Stimulated activated CD8-positive, alpha-beta memory T cell treated with anti-CD3 and anti-CD28 coated beads, Interleukin-7, amount 100 ng/mL, for 24 hours (primary cell): ENCODE data around the gene IBA57.

Source experiments
- DNase-seq: peaks from one replicate; pipeline ENCODE4 v3.0.0-alpha.2; 2020; ENCODE audit warnings: low read depth

IBA57 gene

GRCh38 chr1:228190778-228191177, 25.2 kb downstream of the IBA57 start:
- no peak for DNase-seq

DNA sequence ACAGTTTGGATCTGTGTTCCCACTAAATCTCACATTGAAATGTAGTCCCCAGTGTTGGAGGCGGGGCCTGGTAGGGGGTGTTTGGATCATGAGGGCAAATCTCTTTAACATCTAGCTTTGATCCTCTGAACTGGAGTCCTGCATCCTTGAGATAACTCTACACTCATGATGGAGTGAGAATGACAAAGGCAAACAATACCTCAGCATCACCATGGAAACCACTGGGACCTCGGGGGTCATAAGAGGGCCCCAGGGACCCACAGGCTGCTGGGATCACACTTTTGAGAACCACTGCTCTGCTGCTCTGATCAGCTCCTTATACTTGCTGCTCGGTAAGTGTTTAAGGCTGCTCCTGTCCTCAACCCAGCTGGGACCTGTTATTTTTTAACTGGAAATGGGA, 28.8 kb downstream of the IBA57 start:
- no peak for DNase-seq

- no peak for DNase-seq
Measured at GRCh38 chr1:228194921-228195812, 29.6 kb downstream of the IBA57 start.

DNA sequence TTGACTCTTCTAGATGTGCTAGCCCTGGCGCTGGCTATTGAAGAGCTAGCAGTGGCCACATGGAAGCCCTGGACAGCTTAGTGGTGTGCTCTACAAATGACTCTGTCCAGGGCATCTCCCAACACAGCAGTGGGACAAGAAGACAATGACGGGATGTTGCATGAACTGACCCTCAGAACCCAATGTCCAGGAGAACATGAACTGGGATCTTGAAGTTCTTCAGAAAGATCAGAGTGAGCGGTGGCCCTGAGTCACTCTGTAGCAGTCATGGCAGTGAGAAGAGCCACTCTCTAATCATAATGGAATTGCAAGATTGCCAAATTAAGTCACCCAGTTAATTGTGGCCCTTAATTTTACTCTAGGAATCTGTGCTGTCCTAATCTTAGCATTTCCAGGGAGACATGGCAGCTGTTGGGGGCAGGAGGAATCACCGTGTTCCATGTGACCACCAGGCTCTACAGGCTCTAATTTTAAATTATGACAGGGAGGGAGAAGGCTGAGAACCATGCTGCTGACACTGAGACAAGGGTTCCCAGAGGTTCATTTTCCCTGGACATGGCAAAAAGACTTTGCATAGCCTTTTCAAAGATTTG, 32.0 kb downstream of the IBA57 start:
- no peak for DNase-seq

DNA sequence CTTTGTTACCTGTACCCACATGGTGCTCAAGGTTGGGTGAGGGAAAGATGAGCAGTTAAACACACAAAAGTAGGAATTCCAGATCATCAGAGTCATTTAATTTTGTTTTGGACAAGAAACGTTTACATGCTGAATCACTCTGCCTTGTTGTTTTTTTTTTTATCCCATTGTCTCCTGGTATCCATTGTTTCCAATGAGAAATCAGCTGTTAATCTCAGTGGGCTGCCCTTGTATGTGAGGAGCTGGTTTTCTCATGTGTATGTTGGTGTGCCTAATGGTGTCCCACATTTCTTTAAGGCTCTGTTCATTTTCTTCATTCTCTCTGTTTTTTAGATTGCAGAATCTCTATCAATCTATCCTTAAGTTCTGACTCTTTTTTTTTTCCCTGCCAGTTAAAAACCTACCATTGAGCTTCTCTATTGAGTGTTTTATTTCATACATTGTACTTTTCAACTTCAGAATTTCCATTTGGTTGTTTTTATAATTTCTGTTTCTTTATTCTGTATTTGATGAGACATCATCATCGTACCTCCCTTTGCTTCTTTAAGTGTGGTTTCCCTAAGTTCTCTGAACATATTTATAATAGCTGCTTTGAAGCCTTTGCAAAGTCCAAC, 33.5 kb downstream of the IBA57 start:
- no peak for DNase-seq

GRCh38 chr1:228204958-228205357, 39.4 kb downstream of the IBA57 start:
- DNase-seq, result no peak

DNA sequence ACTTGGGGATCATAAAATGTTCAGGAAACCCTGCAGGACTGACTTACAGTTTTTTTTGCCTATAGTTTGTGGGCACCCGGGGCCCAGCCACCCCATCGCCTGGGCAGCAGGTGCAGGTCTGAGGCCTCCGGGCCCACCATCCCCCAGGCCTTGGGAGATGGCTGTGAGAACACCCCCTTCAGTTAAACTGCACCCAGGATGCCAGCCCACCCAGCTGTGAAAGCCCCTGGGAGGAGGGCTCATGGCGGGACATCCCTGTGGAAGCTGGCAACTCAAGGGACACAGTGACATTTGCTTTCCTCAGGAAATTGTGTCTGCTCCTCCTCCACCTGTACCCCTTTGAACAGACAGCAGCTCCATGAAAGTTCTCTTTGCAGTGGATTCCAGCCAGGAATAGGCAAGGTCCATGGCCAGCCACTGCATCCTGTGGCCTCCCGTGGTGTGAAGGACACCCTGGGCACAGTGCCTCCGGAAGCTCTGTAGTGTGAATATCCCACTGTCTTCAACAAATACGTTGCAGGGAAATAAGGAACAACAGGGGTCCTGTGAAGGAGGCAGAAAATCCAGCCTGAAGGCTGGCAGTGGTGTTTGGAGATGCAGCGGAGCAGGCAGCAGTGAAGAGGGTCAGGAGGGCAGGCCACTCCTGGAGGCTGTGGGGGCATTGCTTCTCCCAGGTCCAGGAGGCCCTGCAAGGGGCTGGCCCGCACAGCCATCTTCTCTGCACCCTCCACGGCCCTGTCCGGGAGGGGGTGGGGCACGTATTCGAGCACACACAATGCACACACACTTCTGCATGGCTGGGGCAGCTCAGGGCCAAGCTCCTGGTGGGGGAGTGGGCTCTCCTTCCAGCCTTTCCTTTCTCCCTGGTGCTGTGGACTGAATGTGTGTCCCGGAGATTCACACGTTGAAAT, 40.2 kb downstream of the IBA57 start:
- DNase-seq, result no peak

- no peak for DNase-seq
Measured at GRCh38 chr1:228206582-228207351, 41.2 kb downstream of the IBA57 start.

DNA sequence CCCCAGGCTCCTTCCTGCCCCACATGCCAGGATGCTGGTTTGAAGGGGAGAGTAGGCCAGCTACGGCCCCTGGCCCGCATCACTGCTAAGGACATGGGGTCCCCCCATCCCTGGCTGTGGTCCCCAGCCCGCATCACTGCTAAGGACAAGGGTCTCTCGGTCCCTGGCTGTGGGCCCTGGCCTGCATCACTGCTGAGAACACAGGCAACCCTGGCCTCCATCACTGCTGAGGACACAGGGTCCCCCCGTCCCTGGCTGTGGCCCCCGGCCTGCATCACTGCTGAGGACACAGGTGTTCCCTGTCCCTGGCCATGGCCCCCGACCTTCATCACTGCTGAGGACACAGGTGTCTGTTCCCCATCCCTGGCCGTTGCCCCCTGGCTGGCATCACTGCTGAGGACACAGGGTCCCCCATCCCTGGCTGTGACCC, 41.8 kb downstream of the IBA57 start:
- no peak for DNase-seq

GRCh38 chr1:228207851-228208821, 42.5 kb downstream of the IBA57 start, which contains the start of gene OBSCN:
Gene OBSCN (plus strand): TSS chr1:228208044. CDS start chr1:228211784, 3,740 bp downstream.
- no peak for DNase-seq

DNA sequence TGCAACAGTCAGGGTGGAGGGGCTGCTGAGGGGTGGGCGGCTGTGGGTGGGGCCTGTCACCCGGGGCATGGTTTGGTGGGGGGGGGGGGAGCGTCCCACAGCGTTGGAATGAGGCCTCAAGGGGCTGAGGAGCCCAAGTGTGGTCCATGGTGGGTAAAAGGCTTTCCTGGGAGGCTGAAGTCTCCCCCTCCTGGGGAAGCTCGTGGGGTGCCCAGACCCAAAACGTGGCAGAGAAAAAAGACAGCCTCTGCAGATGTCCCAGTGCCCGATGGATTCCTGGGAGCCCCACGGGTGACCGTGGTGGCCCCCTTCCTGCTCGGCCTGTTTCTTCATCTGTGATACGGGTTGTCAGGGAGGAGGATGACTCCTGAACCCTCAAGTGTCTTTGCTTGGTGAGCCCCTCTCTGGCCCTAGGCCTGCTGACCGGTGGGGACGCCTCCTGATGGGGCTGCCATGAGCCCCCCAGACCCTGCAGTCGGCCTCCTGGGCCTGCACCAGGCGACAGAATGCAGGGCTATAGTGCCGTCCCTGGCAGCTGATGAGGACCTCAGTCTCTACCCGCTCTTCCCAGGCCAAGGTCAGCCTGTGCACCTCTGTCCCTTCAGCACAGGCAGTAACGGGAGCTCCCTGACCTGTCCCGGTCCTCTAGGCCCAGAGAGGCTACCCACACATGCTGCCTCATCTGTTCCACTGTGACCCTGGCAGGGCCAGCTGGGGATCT, 43.4 kb downstream of the IBA57 start:
- no peak for DNase-seq

- no peak for DNase-seq
Measured at GRCh38 chr1:228209657-228210056, 44.1 kb downstream of the IBA57 start.

DNA sequence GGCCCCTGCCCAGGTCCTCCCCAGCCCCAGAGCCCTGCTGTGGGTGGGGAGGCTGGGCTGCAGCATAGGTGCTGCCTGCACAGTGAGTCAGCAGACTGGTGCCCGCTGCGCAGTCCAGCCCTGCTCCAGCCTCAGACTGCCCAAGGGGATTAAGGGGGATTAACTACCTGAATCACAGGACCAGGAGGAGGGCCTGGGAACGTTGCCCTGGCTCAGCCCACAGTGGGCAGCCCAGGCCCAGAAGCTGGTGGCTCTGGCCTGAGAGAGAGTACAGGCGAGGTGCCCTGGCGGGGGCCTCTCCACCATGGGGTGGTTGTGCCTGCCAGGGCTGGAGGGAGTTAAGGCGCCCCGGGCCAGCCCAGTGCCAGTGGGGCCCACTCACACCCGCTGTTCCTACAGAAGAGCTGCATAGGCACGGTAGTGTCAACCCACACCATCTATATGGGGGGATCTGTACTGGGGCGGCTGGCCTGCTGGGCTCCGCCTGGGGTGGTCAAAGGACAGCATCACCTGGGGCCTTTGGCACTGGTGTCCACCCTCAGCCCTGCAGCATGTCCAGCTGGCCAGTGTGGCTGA, 44.6 kb downstream of the IBA57 start:
- no peak for DNase-seq

DNA sequence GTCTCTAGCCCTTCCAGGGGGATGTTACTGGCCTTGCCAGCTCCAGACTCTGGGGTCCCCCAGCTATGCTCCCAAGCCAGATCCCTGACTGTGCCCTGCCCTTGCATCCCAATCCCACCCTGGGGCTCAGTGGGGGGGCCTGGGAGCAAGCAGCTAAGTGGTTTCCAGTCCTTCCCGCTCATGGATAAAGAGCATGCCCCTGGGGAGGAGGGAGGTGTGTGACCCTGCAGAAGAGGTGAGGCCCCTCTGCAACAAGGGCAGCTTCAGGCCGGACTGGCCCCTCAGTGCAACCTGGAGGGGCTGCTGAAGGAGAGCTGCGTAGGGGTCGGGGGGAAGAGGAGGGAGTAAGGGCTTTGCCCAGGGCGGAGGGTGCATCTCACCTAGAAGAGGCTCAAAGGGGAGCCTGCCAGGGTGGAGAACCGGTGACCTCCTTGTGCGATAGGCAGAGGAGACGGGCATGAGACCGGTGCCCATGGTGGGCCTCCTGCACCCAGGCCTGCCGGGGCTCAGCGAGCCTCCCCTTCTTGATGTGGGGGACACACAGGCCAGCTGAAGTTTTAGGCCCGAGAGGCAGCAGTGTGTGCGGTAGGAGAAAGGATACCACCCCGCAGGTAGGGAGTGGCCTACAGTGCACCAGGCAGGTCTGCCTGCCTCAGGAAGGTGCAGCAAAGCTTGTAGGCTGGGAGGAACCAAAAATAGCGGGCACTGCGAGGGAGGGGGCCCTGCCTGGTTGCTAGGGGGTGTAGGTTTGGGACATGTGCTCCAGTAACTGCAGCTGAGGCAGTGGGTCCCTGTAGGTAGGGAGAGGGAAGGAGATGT, 45.3 kb downstream of the IBA57 start:
- DNase-seq, result no peak

- DNase-seq, result no peak
Measured at GRCh38 chr1:228211531-228212414, 46.2 kb downstream of the IBA57 start.

DNA sequence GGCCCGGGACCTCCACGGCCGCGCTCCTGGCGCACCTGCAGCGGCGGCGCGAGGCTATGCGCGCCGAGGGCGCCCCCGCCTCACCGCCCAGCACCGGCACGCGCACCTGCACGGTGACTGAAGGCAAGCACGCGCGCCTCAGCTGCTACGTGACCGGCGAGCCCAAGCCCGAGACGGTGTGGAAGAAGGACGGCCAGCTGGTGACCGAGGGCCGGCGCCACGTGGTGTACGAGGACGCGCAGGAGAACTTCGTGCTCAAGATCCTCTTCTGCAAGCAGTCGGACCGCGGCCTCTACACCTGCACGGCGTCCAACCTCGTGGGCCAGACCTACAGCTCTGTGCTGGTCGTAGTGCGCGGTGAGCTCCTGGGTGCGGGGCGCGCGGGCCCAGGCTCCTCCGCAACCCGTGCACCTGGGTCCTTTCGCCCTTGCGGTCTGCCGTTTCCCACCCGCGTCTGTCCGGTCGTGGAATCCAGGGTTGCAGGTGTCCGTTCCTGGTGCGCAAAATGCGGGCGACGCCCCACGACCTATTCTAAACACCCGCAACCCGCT, 46.9 kb downstream of the IBA57 start:
- DNase-seq, result no peak
